Left renal cortex interstitium (tissue), 4 donors: Measurements from ENCODE around the gene CNGA2. TPM values are rescaled to one million over a fixed set of nuclear protein-coding genes. Genes with fewer than 3 reads are reported as not detected.

Experiments
- DNase-seq, 4 donors: peaks; one replicate each; pipeline ENCODE4 v3.0.0-alpha.2; 2013; ENCODE audit warnings: low read depth in 4 of 4, low spot score in 2 of 4, missing footprints in 1 of 4
- polyA plus RNA-seq, 4 donors: library from polyadenylated mRNA; unstranded; fragments of 120-200 nt; gene quantifications; one replicate each; pipeline ENCODE4 v1.2.1, GENCODE V29; 2013; ENCODE audit not compliant: insufficient read length in 4 of 4

CNGA2 gene
- polyA plus RNA-seq, 4 donors: not detected

DNA sequence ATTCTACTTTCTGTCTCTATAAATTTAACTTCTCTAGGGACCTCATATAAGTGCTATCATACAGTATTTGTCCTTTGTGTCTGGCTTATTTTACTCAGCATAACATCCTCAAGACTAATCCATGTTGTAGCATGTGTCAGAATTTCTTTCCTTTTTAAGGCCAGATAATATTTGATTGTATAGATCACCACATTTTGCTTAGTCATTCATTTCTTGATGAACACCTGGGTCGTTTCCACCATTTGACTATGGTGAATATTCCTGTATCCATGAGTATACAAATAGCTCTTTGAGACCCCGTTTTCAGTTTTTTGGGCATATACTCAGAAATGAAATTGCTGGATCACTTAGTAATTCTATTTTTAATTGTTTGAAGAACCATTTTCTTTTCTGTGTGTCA, 12.0 kb downstream of the CNGA2 start:
- no peak for DNase-seq

DNA sequence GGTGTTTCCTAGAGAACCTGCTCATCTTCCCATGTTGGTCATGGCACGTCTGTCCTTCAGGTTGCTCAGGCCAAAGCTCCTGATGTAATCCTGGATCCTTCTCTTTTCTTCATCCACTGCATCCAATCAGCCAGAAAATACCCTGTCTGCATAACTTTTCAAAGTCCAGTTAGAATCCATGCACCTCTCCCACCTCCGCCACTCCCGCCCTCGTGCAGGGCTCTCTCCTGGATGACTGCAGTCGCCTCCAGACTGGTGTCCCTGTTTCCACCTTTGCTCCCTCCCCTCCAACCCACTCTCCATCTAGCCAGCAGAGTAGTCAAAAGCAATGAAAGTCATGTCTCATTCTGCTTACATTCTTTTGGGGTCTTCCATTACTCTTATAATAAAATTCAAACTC, 16.0 kb downstream of the CNGA2 start:
- DNase-seq: no peak

DNA sequence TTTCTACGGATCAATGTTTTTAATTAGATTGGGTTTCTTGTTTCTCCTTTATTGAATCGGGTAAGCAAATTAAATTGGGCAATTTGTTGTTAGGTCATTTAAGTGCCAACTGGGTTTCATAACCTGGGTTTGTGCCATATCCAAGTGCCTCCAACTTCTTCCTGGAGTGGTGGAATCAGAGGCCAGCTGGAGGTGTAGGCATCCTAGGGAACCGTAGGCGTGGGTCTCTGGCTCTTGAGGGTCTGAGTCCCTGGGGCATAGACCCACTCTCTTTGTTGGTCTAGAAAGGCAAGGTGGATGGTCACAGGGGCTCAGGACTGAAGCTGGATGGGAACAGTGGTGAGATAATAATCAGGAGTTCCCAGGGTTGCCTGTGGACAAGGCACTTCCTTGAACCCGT, 18.3 kb downstream of the CNGA2 start:
- DNase-seq: no peak

DNA sequence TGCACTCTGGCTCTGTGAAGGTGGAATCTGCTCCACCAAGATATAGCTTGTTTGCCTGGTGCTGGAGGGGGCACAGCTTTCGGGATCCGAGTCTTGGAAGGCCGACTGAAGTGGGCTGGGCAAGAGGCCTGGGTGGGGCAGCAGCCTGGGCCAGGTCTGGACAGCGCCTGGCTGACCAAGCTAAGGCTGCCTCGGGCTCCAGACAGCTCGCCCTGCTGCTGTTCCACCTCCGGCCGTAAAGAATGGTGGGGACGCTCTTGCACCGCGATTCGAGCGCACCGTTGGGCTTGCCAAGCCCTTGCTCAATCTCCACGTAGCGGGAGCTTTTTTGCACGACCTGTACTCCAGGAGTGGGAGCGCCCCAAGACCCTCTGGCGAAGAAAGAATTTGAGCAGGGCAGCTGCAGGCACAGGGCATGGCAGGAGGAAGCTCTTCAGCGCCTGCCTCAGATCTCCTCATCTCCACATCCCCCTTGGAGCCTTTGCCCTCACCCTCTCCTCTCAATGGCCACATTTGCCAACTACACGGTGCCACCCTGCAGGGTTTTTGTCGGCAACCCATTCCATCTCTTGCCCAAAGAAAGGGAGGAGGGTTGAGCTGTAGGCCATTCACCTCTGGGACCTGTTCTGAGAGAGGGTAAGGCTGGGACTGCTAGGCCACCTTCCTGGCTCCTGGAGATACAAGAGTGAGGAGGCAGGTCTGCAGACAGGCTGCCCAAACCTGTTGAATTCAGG, 18.9 kb downstream of the CNGA2 start:
- peak in 1 of 4 donors; percentile 29 for DNase-seq

DNA sequence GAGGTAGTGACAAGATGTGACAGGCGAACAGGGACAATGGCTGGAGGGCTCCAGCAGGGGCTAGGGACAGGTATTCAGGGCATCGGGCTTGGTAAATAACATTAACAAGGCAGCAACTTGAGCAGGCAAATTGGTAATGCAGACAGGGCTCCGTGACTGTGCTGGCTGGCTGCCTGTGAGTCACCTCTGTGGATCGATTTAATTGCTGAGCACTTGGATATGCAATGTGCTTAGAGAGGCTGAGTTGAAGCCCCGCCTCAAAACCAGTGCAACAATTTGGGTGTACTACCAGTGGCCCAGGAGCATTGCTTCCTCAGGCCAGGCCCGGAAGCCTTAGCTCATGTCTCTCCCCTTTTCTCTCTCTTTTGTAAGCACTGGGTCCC, 19.5 kb downstream of the CNGA2 start:
- DNase-seq: no peak

DNA sequence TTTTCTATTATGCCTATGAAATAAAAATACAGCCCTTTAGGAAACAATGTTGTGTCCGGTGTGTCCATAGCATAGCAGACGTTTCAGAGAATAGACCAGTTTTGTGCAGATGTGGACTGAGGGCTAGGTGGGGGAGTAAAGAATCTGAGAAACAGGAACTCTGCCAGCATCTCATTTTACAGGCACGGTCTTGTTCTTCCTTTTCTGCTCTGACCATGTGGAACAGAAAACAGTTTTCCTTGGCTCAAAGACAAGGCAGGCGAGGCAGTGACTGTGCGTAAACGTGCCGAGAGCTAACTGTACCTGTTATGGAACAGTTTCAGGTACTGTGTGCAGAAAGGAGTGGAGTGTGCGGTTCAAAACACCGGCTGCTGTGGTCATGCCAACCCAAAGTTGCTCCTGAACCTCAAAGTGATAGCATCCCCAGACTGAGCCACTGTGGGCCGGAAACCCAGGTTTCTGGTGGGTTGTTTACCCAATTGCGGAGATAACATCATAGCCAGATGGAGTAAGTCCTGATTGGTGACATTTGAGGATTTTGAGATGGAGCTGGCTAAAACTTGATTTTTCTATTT, 20.2 kb downstream of the CNGA2 start:
- no peak for DNase-seq

DNA sequence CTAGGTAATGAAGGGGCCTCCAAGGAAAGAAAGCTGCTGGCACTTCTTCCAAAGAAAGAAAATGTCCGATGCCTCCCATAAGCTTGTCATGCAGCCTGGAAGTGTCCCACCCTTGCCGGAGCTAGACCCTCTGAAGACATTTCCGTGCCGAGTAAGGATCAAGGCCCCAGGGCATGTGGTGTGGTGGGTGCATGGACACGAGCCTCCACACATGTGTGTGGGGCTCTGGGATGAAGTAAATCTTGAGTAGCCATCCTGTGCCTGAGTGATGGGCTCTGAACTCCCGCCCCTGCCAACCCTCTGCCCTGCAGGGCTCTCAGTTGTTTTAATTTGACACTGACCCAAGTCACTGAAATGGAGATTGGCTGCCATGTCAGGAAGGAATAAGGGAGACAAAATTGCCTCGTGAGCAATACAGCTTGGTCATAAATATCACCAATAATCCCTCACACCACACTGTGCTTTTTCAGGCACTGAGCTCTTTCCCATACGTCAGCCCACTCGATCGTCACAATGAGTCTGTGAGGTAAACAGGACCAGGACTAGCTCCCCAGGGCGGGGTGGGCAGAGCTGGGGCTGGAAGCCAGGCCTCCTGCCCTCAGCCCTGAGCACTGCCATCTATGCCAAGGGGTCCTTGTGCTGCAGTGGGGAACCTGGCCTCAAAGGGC, 24.6 kb downstream of the CNGA2 start:
- DNase-seq: no peak

DNA sequence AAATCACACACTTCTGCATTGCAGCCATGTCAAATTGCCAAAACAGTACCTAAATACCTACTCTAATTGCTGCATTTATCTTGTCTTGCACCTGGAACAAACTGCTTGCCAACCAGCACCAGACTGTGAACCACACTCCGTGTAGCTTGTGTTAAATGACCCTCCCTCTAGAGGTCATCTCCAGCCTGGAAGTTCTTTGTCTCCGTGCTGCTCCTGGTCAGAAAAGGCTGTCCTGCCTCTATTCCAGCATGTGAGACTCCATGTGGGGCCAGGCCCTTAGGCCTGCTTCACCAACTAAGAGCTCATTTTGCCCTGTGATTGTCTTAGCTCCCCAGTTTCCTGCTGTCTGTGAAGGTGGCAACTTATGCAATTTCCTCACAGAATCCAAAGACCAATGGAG, 28.3 kb downstream of the CNGA2 start:
- DNase-seq: no peak

DNA sequence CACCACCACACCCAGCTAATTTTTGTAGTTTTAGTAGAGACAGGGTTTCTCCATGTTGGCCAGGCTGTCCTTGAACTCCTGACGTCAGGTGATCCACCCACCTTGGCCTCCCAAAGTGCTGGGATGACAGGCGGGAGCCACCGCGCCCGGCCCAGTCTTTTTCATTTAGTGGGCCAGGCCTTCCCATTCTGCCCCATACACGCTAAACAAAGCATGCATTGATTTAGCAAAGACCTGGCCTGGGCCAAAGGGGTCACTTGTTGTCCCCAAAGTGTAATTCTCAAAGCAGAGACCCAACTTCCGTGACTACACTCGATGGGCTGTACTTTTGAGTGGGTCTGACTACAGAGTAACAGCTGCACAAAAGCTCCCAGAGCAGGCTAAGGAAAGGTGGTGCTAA, 29.2 kb downstream of the CNGA2 start:
- DNase-seq: no peak

DNA sequence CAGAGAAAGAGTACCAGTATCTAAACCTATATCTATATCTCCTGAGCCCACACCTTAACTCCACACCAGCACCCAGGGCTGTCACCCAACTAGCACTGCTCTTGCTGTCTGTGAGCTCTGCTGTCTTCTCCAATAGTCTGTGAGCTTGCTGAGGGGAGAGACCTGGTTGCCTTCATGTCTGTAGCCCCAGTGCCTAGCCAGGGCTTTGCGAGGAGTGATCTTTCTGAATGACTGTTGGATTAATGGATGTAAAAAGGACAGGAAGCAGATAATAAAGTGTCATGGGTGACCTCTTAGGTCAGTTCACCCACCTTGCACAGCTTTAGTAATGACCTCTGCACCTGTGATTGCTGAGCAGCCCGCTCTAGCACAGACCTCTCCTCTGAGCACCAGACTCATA, 30.5 kb downstream of the CNGA2 start:
- DNase-seq: no peak

DNA sequence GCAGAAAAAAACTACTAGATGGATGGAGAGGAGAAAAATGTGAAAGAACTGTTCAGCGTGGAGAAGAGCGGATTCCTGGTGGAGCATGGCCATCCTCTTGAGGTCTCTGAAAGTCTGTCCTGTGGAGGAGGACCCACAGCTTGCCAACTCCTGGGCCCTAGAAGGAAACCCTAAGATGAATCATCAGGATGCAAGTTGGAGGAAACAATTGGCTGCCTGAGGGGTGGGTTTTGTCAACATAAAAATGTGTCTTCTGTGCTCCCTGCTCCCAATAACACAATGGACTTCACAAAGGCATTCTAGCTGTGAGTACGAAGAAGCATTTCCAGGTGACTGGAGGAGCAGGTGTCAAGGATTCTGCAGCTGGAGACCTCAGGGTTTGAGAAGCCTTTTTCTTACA, 37.2 kb downstream of the CNGA2 start:
- DNase-seq: no peak

DNA sequence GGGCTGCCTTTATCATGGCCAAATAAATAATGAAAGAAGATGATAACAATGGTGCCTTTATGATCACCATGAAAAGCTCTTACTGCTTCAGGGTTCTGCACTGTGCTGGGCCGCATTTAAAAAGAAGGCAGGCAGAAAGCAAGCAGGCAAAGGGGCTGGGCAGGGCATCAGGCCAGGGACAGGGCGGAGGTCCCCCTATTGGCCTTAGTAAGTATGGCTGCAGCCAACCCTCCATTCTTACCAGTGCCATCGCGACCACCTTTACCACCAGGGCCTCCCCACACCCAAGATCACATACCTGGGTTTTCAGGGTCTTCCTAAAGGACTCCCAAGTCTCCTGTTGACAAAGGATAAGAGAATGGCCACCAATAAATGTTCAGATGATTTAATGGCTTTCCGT, 38.9 kb downstream of the CNGA2 start:
- no peak for DNase-seq

DNA sequence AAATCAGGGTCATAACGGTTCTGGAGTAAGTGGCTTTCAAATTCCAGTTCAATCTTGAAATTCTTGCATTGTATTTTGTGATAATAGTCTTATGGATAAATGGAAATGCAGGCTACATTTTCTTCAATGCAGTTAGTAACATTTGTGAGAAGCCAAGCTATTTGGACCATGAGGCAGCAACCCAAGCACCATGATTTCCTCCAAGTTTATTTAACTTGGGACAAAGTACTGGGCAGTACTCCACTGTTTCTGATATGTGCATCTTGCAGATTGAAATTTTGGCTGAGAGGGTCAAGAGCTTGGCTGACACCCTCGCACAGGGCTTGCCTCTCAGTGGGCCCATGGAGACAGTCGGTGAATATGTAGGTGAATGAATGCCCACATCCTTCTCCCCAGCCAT, 39.9 kb downstream of the CNGA2 start:
- no peak for DNase-seq

DNA sequence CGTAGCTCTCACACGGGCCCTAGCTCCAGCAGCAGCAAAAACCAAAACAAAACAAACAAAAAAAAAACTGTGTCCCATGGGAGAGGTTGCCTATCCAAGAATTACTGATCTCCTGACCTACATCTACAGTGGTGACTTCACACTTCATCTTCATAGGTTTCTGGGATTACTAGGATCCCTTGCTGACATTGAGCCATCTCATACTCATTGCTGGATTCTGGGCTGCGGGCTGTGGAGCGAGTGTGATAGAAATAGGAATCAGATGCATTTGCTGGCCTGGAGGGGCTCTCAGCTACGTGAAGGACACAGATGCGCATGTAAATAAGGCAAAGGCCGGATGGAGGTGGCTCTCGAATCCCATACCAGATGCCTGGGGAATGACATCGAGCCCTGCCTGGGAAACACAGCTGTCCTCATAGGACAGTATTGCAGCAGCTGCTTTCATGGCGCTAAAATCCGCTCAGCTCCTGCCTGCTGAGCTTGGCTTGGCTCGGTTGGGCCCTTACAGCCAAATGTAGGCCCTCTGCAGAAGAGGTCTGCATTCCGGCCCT, 41.7 kb downstream of the CNGA2 start:
- no peak for DNase-seq

DNA sequence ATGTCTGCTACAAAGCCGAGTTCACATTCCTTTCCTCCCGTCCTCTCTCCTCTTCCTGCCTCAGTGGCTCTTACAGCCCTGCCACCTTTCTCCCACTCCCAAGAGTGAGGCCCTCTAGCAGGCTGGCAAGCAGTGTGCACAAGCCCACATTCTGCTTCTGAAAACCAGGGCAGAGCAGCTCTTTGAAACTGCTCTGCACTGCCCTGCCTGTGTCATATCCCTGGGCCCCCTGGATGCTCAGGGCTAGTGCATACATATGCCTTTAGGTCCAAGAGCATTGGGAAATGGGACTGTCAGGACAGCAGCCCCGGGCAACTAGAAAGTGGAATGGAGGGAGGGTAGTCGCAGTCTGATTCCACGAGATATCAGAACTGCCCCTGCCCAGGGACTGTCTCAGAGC, 42.4 kb downstream of the CNGA2 start:
- DNase-seq: no peak

DNA sequence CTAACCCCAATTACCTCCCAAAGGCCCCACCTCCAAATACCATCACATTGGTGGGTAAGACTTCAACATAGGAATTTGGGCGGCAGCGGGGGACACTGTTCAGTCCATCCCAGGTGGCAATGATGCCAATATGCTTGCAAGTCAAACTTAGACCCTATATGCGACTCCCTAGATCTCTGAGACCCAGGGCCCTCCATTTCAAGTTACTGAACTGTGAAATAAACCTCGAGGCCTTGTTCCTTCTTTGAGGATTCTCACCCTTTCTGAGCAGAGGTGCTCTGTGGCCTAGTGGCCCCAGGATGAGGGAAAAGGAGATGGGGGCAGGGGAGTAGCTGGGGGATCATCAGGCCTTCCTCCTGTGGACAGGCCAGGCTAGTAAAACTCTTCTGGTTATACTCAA, 44.7 kb downstream of the CNGA2 start:
- no peak for DNase-seq

DNA sequence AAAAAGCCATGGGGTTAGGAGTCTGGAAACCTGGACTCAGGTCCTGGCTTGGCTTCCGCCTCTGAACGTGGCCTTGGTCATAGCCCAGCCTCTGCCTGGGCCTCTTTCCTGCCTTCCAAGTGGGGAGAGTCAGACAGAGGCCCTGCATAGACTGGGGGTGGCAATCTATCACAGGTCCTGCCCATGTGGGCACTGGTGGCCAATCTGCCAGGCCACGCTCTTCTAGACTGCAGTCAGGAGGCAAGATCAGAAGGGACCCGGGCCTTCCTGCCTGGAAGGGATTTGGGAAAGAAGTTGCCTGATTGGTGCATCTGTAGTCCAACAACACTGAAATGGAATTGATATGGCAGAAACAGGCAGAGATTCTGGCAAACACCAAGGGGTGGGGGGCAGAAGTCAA, 46.1 kb downstream of the CNGA2 start:
- DNase-seq: no peak

DNA sequence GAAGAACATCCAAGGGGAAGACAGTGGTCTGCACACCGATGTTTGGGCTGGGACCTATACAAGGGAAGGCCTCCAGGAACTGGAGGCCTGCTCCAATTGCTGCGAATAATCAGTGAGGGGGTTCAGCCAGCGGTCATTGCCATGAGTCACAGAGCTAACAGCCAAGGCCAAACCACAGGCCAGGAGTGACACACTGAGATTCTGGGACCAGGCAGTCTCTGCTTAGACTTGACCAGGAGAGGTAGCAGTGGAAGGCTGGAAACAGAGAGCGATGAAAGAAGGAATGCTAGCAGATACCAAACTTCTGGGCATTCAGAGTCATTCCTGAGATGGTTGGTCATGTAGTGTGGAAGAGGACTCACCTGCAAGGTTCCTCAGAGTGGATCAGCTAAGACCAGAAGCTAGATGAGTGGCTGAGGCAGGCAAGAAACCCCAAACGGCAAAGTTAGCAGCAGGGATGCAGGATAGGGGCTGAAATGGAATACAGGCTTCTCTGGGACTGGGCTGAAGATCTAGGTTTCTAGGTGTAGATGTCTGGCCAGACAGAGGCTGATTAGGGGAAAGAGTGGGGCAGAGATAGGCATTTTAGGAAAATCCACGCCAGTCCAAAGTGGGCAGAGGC, 54.7 kb downstream of the CNGA2 start:
- DNase-seq: no peak

DNA sequence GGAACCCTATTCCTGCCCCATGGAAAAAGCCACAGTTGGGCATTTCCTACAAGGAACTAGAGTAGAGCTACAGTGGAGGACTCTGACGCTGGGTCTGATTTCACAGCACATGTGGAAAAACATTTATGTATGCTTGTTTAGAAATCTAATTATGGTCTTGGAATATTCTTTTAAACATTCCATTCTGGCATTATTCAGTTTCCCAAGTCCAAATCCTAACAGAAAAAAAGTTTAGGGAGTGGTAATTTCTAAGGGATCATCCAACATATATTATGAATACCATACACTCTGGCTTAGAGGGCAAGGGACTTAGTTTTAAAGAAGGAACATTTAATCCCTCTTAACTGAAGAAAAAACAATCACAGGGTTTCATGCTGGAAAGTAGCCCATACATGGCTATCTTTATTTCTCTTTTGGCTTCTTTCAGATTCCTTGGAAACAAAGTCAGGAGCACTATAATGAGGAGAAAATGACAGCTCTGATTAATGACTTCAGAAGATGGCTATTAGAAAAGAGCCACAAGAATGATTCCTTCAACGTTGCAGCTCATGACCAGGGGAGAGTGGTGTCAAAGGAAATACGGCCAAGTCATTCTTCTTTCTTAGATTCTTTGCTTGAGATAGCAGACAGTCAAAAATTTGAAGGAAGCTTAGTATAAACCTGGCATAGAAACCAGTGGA, 56.1 kb downstream of the CNGA2 start:
- DNase-seq: no peak

DNA sequence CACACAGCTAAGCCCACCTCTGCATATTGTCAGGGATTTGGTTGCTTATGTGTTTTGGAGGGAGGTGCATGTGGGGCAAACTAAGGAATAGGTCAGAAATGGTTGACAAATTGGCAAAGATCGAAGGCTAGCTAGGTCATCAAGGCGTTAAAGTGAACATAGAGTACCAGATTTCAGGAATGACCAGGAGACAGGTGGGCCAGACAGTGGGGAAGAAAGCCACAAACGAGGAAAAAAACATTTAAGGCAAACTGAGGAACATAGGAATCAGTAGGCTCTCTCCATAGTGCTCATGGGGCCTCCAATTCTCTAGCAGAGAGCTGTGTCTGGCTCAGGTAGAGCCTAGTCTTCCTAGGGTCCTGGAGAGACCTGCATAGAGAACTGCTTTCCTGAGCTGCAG, 57.4 kb downstream of the CNGA2 start:
- DNase-seq: no peak

DNA sequence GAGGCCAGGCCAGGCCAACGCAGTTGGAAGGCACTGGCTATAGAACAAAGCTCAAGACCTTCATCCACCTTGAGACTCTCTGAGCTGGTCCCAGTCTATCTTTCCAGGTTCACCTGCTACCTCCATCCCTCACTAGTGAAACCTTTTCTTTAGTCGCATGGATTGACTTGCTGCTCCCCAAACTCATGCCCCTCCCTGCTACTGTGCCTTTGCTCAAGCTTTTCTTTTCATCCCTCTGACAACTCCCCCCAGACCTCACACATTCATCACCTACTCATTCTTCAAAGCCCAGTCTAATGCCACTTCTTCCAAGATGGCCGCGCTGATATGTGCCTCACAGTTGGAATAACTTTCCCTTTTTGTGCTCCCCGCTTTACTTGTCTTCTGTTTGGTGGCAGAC, 58.0 kb downstream of the CNGA2 start:
- DNase-seq: no peak
